ENCODE measurements around the gene TTC28. TPM values are rescaled to one million over a fixed set of nuclear protein-coding genes. Genes with fewer than 3 reads are reported as not detected.

TTC28 gene
- total RNA-seq, 1 donor from 2014 or later, result 1.3 TPM

DNA sequence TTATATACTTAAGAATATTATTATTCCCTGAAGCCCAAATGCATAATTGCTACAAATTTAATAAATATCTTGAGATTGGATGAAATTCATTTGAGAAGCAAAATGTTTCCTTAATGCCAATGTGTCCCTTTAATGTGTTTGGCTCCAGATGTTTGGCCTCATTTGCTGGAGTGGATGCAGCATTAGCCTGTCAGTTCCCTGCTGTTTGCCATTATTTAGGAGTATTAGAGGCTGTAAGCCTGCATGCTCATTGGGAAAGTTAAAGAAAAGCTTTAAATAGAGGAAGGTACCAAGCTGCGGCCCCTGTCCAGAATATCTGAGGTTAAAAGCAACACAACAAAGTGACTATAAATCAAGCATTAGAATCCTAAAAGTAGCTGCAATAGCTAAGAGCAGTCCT lies 705.8 kb downstream of the TTC28 start:
- no peaks in the 10 kb centered on the region for H3K27me3 ChIP-seq (ENCODE audit: control insufficient read depth, insufficient read depth, low read length)
- TF ChIP-seq, protein P1, sequence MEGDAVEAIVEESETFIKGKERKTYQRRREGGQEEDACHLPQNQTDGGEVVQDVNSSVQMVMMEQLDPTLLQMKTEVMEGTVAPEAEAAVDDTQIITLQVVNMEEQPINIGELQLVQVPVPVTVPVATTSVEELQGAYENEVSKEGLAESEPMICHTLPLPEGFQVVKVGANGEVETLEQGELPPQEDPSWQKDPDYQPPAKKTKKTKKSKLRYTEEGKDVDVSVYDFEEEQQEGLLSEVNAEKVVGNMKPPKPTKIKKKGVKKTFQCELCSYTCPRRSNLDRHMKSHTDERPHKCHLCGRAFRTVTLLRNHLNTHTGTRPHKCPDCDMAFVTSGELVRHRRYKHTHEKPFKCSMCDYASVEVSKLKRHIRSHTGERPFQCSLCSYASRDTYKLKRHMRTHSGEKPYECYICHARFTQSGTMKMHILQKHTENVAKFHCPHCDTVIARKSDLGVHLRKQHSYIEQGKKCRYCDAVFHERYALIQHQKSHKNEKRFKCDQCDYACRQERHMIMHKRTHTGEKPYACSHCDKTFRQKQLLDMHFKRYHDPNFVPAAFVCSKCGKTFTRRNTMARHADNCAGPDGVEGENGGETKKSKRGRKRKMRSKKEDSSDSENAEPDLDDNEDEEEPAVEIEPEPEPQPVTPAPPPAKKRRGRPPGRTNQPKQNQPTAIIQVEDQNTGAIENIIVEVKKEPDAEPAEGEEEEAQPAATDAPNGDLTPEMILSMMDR (IDR thresholded peaks at IDR 0.05; ENCODE audit: insufficient read depth, low read length, severe bottlenecking), result no peak
- no peak for FAIRE-seq
- no peak overlapping the region for H3K4me3 ChIP-seq (ENCODE audit: low read depth, low read length)
- DNase-seq (ENCODE audit: low read depth), result no peak
- H3K36me3 ChIP-seq (ENCODE audit: control insufficient read depth, insufficient read depth, low read length), result no peaks in the 10 kb centered on the region

DNA sequence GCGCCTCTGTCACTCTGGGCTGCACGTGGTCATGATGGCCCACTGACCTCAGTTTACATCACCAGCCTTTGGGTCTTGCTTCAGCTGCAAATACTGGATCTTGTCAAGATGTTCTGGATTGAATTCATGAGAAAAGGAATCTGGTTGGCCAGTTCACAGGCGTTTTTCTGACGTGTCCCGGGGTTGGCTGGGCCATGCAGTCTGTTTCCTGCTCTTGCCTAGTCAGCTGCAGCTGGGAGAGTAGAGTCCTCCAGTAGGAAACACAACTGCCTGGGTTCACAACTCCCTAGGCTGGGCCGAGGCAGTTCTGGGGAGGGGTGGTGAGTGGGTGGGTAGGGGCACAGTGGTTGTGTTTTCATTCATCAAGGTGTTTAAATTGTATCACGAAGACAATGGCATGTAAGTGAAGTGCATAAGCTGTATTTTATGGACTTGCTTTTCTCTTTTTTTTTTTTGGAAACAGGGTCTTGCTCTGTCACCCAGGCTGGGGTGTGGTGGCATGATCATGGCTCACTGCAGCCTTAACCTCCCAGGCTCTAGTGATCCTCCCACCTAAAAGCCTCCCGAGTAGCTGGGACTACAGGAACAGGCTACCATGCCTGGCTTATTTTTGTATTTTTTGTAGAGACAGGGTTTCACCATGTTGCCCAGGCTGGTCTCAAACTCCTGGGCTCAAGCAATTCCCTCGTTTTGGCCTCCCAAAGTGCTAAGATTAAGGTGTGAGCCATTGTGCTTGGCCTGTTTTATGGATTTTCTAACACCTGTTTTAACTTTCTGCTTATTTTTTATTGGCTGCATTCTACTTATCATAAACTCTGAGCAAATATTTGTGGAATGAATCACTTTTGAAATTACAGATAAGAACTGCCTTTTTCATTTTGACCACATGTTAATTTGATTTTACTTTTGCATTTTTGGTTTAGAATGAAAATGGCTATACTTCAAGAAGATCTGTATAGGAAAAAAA lies 706.6 kb downstream of the TTC28 start:
- FAIRE-seq (no peak), DNase-seq (ENCODE audit: low read depth) (no peak)
- Histone ChIP-seq H3K4me3 (ENCODE audit: low read depth, low read length) (no peak overlapping the region), H3K36me3 (ENCODE audit: control insufficient read depth, insufficient read depth, low read length) (no peaks in the 10 kb centered on the region), H3K27me3 (ENCODE audit: control insufficient read depth, insufficient read depth, low read length) (no peaks in the 10 kb centered on the region)
- TF ChIP-seq, protein P1 (IDR thresholded peaks at IDR 0.05; ENCODE audit: insufficient read depth, low read length, severe bottlenecking), result no peak

GRCh38 chr22:27971926-27972325 lies 707.7 kb downstream of the TTC28 start:
- FAIRE-seq, result no peak
- no peaks in the 10 kb centered on the region for H3K27me3 ChIP-seq (ENCODE audit: control insufficient read depth, insufficient read depth, low read length)
- TF ChIP-seq, protein P1 (IDR thresholded peaks at IDR 0.05; ENCODE audit: insufficient read depth, low read length, severe bottlenecking), result no peak
- H3K36me3 ChIP-seq (ENCODE audit: control insufficient read depth, insufficient read depth, low read length), result no peaks in the 10 kb centered on the region
- DNase-seq (ENCODE audit: low read depth), result no peak
- no peak overlapping the region for H3K4me3 ChIP-seq (ENCODE audit: low read depth, low read length)

DNA sequence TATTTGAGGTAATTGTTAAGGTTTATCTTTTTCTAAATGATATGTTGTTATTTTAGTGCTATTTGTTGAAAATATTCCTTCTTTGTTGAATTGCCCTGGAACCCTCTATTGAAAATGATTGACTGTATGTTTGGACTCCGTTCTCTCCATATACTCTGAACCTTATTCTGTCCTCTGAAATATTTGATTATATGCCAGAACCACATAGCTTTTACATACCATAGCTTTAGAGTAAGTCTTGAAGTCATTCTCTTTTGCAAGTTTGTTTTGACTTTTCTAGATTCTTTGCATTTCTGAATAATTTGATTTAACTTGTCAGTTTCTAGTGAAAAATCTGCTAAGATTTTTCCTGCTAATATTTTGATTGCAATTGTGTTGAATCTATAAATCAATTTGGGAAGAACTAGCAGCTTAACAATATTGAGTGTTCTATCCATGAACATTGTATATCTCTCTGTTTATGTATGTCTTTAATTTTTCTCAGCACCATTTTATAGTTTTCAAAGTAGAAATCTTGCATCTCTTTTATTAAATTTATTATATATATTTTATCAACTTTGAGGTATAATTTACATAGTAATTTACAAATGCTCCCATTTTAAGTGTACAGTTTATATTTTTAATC lies 708.9 kb downstream of the TTC28 start:
- DNase-seq (ENCODE audit: low read depth), result no peak
- Histone ChIP-seq H3K4me3 (ENCODE audit: low read depth, low read length) (no peak overlapping the region), H3K36me3 (ENCODE audit: control insufficient read depth, insufficient read depth, low read length) (no peaks in the 10 kb centered on the region)

DNA sequence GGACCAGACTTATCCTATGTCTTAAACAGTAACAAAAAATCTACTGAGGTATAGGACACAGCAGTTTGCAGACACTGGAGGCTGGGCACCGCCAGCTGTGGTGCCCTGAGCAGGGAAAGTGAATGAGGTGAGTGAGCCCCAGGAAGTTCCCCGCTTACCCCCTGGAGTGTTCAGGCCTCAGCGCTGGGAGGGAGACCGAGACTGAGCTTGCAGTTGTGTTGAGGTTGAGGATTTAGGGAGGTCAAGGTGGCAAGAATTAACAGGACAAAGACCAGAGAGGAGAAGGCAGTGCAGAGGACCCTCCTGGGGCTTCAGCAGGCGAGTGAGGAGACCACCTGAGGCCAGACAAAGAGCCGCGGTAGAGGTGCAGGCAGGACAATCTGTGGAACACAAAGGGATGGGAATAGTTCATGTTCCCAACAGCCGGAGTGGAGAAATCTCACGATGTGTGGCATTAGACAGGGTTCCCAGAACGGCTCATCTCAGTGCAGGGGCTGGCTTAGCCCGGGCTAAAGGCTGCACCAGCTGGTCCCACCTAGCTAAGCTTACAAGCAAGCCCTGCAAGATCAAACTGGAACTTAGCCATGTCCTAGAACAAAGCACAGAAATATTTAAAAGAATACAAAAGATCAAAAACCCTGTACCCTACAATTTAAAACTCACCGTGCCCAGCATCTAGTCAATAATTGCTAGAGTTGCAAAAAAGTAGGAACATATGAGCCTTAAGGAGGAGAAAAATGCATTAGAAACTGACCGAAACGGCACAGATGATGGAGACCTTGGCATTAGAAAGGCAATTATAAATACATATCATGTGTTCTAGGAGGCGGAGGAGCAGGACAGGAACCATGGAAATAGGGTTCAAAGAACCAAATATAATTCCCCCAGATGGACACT lies 713.2 kb downstream of the TTC28 start:
- no peaks in the 10 kb centered on the region for H3K36me3 ChIP-seq (ENCODE audit: control insufficient read depth, insufficient read depth, low read length)
- no peaks in the 10 kb centered on the region for H3K27me3 ChIP-seq (ENCODE audit: control insufficient read depth, insufficient read depth, low read length)
- FAIRE-seq (no peak), DNase-seq (ENCODE audit: low read depth) (no peak)
- H3K4me3 ChIP-seq (ENCODE audit: low read depth, low read length), result no peak overlapping the region
- TF ChIP-seq, protein P1 (IDR thresholded peaks at IDR 0.05; ENCODE audit: insufficient read depth, low read length, severe bottlenecking), result no peak

More for the DNA sequence above, 708.9 kb downstream of the TTC28 start:
- TF ChIP-seq, protein P1 (IDR thresholded peaks at IDR 0.05; ENCODE audit: insufficient read depth, low read length, severe bottlenecking), result no peak
- no peaks in the 10 kb centered on the region for H3K27me3 ChIP-seq (ENCODE audit: control insufficient read depth, insufficient read depth, low read length)
- no peak for FAIRE-seq

Data from bronchial epithelial cell (primary cell).